Mucosa of stomach (tissue), 1 donor: ENCODE results near the gene SCLY.

Source experiments
- H3K27me3 ChIP-seq: one replicate; pipeline ENCODE4 v1.7.0; 2013; ENCODE audit warnings: mild to moderate bottlenecking, low read length; ENCODE audit not compliant: control insufficient read depth, insufficient read depth
- H3K36me3 ChIP-seq: one replicate; pipeline ENCODE4 v1.7.0; 2013; ENCODE audit warnings: low read length; ENCODE audit not compliant: control insufficient read depth, insufficient read depth
- H3K4me1 ChIP-seq: one replicate; pipeline ENCODE4 v1.7.0; 2013; ENCODE audit warnings: mild to moderate bottlenecking, low read length; ENCODE audit not compliant: control insufficient read depth, insufficient read depth
- H3K4me3 ChIP-seq: one replicate; pipeline ENCODE4 v1.7.0; 2013; ENCODE audit warnings: low read length
- H3K9ac ChIP-seq: one replicate; pipeline ENCODE4 v1.7.0; 2013; ENCODE audit warnings: mild to moderate bottlenecking, low read length, moderate library complexity
- H3K9me3 ChIP-seq: one replicate; pipeline ENCODE4 v1.7.0; 2013; ENCODE audit warnings: mild to moderate bottlenecking, low read length, moderate library complexity; ENCODE audit not compliant: control insufficient read depth
- donor health status: Pancreatic carcinoma.

Gene SCLY

GRCh38 chr2:238096311-238097011, 35.7 kb downstream of the SCLY start:
- no peaks in the 10 kb centered on the region for H3K36me3 ChIP-seq
- H3K9ac ChIP-seq = no peak overlapping the region
- no peaks in the 10 kb centered on the region for H3K27me3 ChIP-seq
- H3K9me3 ChIP-seq = no peaks in the 10 kb centered on the region
- H3K4me3 ChIP-seq = no peak overlapping the region
- peaks cover 8% of the 10 kb centered on the region for H3K4me1 ChIP-seq

DNA sequence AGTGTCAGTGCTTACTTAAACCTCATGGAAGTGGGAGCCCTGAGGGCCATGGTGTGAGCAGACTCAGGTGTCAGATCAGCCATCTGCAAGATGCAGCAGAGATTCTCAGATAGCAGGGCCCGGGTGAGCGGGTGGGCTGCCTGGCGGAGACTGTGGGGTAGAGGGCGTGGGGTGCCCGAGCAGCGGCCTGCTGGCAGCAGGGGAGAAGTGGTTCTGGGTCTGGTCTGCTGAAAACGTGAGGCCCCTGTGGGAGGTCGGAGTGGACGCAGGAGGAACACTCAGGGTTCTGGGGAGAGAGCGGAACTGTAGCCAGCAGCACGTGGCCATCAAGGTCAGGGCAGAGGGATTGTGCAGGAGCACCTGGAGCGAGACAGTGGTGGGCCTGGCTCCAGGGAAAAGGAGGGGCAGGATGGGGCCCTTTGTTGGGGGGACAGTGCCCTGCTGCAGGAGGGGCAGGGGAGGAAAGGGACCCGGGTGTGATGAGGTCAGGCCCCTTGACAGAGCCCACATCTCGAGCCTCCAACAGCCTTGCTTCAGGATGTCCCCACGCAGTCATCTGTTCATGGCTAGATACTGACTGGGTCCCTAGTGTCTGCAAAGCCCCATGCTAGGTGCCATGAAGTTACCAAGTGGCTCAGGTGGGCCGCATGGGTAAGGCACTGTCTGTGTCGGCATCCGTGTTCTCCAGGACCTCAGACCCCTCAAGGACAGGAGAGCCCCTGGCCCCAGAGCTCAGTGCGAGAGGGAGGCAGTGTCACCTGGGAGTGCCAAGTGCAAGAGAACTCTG, 36.6 kb downstream of the SCLY start:
- H3K27me3 ChIP-seq = no peaks in the 10 kb centered on the region
- peaks cover 8% of the 10 kb centered on the region for H3K4me1 ChIP-seq
- no peak overlapping the region for H3K4me3 ChIP-seq
- H3K9me3 ChIP-seq = no peaks in the 10 kb centered on the region
- no peak overlapping the region for H3K9ac ChIP-seq
- H3K36me3 ChIP-seq = no peaks in the 10 kb centered on the region

DNA sequence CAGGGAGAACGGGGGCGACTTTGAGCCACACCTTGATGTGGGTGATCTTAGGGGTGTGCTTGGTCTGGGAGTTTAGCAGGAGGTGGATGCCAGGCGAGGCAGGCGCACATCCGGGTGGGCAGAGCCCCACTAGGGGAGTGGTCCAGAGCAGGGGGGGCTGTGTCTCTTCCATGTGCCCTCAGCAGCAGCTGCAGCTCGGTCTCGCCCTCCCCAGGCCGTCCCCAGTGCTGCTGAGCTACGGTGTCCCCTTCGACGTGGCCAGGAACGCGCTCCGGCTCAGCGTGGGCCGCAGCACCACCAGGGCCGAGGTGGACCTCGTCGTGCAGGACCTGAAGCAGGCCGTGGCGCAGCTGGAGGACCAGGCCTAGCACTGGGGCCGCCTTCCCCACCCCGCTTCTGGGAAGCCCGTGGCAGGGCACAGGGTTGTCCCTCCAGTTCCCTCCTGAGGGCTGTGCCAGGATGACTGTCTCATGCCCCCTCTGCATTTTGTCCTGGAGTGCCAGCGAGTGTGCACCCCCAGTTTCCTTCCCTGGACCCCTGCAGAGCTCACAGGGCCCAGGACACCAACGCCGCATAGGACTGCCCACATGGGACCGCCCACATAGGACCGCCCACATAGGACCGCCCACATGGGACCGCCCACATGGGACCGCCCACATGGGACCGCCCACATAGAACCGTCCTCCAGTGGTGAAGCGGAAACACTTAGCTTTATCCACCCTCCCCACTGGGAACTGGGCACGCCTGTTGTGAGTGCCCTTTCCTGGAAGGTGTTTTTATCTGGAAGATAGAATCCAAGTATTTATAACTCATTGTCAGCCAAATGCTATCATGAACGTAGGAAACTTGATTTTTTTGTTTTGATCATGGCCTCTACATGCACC, 37.4 kb downstream of the SCLY start:
- Histone ChIP-seq H3K27me3 (no peaks in the 10 kb centered on the region), H3K9me3 (no peaks in the 10 kb centered on the region), H3K4me3 (no peak overlapping the region), H3K36me3 (no peaks in the 10 kb centered on the region), H3K4me1 (peaks cover 8% of the 10 kb centered on the region), H3K9ac (peak overlapping the region; percentile 3)

DNA sequence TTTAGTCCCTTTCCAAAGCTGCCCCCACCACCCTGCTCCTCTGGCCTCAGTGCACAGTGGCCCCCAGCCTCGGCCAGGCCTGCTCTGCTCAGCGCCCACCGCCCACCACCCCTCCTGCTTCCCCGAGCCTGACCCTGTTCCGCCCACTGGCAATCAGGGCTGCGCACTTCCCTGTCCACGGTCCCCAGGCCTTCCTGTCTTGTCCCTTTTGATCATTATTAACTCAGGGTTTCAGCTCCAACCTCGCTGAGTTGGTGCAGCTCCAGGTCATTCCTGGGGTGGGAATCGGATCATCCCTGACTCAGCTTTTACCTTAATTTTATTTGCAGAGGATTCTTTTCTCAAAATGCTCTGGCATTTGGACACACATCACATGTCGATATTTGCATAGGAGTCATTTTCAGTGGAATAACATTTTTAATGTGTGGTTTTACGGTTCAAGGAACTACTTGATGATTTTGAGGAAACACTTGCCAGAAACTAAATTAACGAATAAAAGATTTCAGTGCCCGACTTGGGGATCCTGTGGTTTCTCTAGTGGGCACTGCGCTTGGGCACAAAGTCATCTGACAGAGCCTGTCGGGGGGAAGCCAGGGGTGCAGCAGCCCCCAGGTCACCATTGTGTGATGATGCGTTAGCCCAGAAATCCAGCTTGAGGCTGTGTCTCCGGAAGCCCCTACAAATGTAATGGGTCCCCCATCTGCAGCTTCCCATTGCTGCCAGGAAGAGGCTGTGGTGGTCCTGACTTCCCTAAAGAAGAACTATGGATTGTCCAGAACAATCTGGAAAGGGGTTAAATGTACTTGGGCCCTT, 38.3 kb downstream of the SCLY start:
- Histone ChIP-seq H3K36me3 (no peaks in the 10 kb centered on the region), H3K4me3 (no peak overlapping the region), H3K9ac (peak overlapping the region; percentile 3)

DNA sequence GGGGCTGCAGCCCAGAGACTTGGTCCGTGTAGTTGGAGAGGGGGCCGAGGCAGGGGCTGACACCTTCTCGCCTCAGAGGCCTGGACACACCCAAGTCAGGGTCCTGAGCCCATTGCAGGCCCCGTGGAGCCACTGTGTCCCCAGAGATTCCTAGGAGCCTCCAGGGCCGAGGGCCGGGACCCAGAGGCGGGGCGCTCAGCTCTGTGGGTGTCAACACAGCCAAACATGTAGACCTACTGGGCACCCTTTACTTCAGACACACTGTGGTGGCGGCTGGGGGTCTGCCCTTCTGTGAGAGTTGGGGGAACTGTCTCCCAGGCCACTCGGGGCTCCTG, 38.9 kb downstream of the SCLY start:
- Histone ChIP-seq H3K9ac (no peak overlapping the region), H3K9me3 (no peaks in the 10 kb centered on the region), H3K4me3 (no peak overlapping the region), H3K36me3 (no peaks in the 10 kb centered on the region), H3K4me1 (peaks cover 8% of the 10 kb centered on the region), H3K27me3 (no peaks in the 10 kb centered on the region)

More for the DNA sequence above, 38.3 kb downstream of the SCLY start:
- no peaks in the 10 kb centered on the region for H3K9me3 ChIP-seq
- peaks cover 8% of the 10 kb centered on the region for H3K4me1 ChIP-seq
- H3K27me3 ChIP-seq = no peaks in the 10 kb centered on the region

DNA sequence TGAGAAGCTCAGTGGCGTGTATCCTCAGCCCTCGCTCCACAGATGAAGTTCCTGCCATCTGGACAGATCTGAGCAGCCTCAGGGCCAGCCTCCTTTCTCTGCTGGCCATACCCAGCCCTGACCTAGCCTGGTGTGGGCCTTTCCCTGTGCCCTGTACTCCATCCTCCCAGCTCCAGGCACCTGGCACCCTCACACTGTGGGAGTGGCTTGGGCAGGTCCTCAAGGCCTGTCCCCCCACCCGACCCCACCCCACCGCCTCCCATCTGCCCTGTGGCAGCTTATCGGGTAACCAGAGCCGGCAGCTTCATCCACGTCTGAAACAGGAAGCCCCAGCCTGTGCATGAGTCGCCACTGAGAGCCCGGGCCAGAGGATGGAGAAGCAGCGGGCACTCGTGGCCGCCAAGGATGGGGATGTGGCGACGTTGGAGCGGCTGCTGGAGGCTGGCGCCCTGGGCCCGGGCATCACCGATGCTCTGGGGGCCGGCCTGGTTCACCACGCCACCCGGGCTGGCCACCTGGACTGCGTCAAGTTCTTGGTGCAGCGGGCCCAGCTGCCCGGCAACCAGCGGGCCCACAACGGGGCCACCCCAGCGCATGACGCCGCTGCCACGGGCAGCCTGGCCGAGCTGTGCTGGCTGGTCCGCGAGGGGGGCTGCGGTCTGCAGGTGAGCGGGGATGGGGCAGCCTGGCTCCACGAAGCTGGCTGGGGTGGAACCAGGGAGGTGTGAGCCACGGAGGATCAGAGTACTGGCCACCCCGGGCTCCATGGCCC, 39.4 kb downstream of the SCLY start, which contains the start of gene ESPNL:
ESPNL (plus strand) TSS at position 292 of the 772 bp plus-strand sequence; CDS start at position 372, 80 bp downstream.
- H3K4me1 ChIP-seq = peaks cover 8% of the 10 kb centered on the region
- no peak within 1 kb of the TSS for H3K4me3 ChIP-seq
- no peaks in the 10 kb centered on the region for H3K36me3 ChIP-seq
- H3K27me3 ChIP-seq = no peaks in the 10 kb centered on the region
- no peaks in the 10 kb centered on the region for H3K9me3 ChIP-seq
- no peak within 1 kb of the TSS for H3K9ac ChIP-seq

- H3K27me3 ChIP-seq = no peaks in the 10 kb centered on the region
- H3K4me3 ChIP-seq = no peak overlapping the region
- H3K9me3 ChIP-seq = no peaks in the 10 kb centered on the region
- H3K9ac ChIP-seq = no peak overlapping the region
- H3K4me1 ChIP-seq = peaks cover 8% of the 10 kb centered on the region
- no peaks in the 10 kb centered on the region for H3K36me3 ChIP-seq
Observed at GRCh38 chr2:238100821-238101771, 40.3 kb downstream of the SCLY start.

DNA sequence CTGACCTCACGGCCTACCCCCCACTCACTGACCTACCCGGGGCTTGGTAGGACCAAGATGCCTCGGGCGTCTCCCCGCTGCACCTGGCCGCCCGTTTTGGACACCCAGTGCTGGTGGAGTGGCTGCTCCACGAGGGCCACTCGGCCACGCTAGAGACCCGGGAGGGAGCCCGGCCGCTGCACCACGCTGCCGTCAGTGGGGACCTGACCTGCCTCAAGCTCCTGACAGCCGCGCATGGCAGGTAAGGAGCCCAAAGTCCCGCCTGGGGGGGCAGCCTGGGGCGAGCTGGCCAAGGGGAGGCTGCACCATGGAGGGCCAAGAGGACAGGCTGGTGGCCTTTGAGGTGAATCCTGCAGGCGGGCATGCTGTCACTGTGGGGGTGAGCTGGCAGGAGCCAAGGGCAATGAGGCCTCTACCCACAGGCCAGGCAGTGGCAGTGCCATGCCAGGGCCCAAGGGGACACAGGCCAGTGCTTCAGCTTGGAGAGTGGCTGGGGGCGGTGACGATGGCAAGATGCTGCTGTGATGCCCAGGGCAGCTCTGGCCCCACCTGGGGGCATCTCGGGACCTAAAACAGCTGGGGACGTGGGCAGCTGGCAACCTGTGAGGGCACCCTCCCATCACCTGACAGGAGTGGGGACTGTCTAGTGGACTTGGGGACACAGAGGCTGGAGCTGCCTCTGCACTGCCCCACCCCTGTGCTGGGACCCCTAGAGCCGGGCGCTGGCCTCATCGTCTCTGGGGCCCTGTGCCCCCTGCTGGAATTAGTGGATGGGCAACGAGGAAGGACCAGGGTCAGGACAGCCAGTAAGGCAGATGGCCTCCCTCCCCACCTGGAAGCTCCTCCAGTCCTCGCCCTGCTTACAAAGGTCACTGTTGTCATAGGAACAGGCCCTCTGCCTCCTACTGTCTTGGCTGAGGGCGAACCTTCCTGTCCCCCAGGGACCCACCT, 41.4 kb downstream of the SCLY start:
- no peak overlapping the region for H3K4me3 ChIP-seq
- no peaks in the 10 kb centered on the region for H3K9me3 ChIP-seq
- H3K9ac ChIP-seq = no peak overlapping the region
- peaks cover 17% of the 10 kb centered on the region for H3K4me1 ChIP-seq
- peaks cover 6% of the 10 kb centered on the region for H3K27me3 ChIP-seq
- no peaks in the 10 kb centered on the region for H3K36me3 ChIP-seq

DNA sequence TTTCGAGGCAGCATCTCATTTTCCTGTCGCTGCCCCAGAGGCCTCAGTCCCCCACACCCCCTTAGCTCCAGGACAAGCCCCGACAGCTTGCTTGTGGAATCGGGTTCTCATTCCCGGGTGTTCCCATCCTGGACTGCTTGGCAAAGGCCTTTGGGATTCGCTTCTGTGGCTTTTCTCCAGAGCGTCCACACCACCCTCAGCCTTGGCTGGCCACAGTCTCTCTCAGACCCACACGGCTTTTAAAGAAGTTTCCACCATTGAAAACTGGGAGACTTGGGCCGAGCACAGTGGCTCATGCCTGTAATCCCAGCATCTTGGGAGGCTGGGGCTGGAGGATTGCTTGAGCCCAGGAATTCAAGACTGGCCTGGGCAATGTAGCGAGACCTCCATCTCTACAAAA, 42.1 kb downstream of the SCLY start:
- Histone ChIP-seq H3K9ac (no peak overlapping the region), H3K4me1 (peaks cover 23% of the 10 kb centered on the region), H3K4me3 (no peak overlapping the region), H3K27me3 (peaks cover 11% of the 10 kb centered on the region), H3K36me3 (no peaks in the 10 kb centered on the region), H3K9me3 (no peaks in the 10 kb centered on the region)
